H4 (cell line): ENCODE data around the gene MRPL16. TPM values are rescaled to one million over a fixed set of nuclear protein-coding genes. Genes with fewer than 3 reads are reported as not detected.

ENCODE experiments used
- DNase-seq: peaks from one replicate; pipeline ENCODE4 v3.0.0-alpha.2; 2015; ENCODE audit warnings: low spot score
- total RNA-seq: library from RNA; depleted of rRNA; stranded (reverse); fragments of >200 nt; shearing (Covaris generic); gene quantifications from 2 replicates; pipeline ENCODE4 v1.2.3, GENCODE V29; 2014; rRNA removed

The MRPL16 gene
- total RNA-seq, 1 experiment from 2014 or later = 62.1 TPM

GRCh38 chr11:59771605-59772004 is 39.0 kb downstream of the MRPL16 start:
- DNase-seq = no peak

GRCh38 chr11:59770869-59771268 is 39.7 kb downstream of the MRPL16 start:
- DNase-seq = no peak

- DNase-seq = no peak
These were observed 40.3 kb downstream of the MRPL16 start for GRCh38 chr11:59770319-59770718.

- no peak for DNase-seq
These were observed 40.8 kb downstream of the MRPL16 start for GRCh38 chr11:59769828-59770227.

GRCh38 chr11:59769111-59769510 is 41.5 kb downstream of the MRPL16 start:
- no peak for DNase-seq

- DNase-seq = no peak
These were observed 43.4 kb downstream of the MRPL16 start for GRCh38 chr11:59767225-59767611.

GRCh38 chr11:59766542-59767224 is 43.9 kb downstream of the MRPL16 start:
- DNase-seq = no peak

GRCh38 chr11:59765068-59765735 is 45.4 kb downstream of the MRPL16 start:
- no peak for DNase-seq

- no peak for DNase-seq
These were observed 48.6 kb downstream of the MRPL16 start for GRCh38 chr11:59761993-59762392.

GRCh38 chr11:59760771-59761170 is 49.8 kb downstream of the MRPL16 start:
- DNase-seq = no peak

GRCh38 chr11:59759900-59760299 is 50.7 kb downstream of the MRPL16 start:
- no peak for DNase-seq

- DNase-seq = no peak
These were observed 52.1 kb downstream of the MRPL16 start for GRCh38 chr11:59758401-59759037.

- DNase-seq = peak; percentile 32
These were observed 53.7 kb downstream of the MRPL16 start for GRCh38 chr11:59756845-59757244.

- no peak for DNase-seq
These were observed 54.1 kb downstream of the MRPL16 start for GRCh38 chr11:59756558-59756840.

Other genes starting within 250 kb of the MRPL16 start
- 20.9 and 21.0 TPM in 2 replicates for gene OSBP, start 195.0 kb downstream of the MRPL16 start, total RNA-seq
- gene PATL1, start 141.7 kb downstream of the MRPL16 start, total RNA-seq = 12.8 and 19.0 TPM in 2 replicates
- not detected in 2 replicates for gene OR10V1, start 96.9 kb downstream of the MRPL16 start, total RNA-seq
- gene STX3, start 55.4 kb downstream of the MRPL16 start, total RNA-seq = 25.4 and 40.5 TPM in 2 replicates
- not detected in 2 replicates for gene CBLIF, start 34.7 kb upstream of the MRPL16 start, total RNA-seq
- not detected in 2 replicates for gene TCN1, start 55.7 kb upstream of the MRPL16 start, total RNA-seq
- gene OOSP3, start 68.0 kb upstream of the MRPL16 start, total RNA-seq = not detected in 2 replicates
- not detected in 2 replicates for gene OOSP1, start 127.7 kb upstream of the MRPL16 start, total RNA-seq
- not detected in 2 replicates for gene OOSP4A, start 153.3 kb upstream of the MRPL16 start, total RNA-seq
- gene OOSP4B, start 206.4 kb upstream of the MRPL16 start, total RNA-seq = not detected in 2 replicates
- gene OOSP2, start 229.6 kb upstream of the MRPL16 start, total RNA-seq = not detected in 2 replicates
- not detected in 2 replicates for gene MS4A3, start 245.9 kb upstream of the MRPL16 start, total RNA-seq